ENCODE measurements around the gene RBCK1. TPM values are rescaled to one million over a fixed set of nuclear protein-coding genes. Genes with fewer than 3 reads are reported as not detected.
A peak's percentile ranks its signal among the peaks of the same experiment; 100 is the strongest.

RBCK1 gene
- total and polyA plus RNA-seq, 9 of the 15 experiments (the other 6 are each of a cell fraction or from before 2014, with no cell fraction given) = 5.9 to 59.3 (median 26.5) TPM

DNA sequence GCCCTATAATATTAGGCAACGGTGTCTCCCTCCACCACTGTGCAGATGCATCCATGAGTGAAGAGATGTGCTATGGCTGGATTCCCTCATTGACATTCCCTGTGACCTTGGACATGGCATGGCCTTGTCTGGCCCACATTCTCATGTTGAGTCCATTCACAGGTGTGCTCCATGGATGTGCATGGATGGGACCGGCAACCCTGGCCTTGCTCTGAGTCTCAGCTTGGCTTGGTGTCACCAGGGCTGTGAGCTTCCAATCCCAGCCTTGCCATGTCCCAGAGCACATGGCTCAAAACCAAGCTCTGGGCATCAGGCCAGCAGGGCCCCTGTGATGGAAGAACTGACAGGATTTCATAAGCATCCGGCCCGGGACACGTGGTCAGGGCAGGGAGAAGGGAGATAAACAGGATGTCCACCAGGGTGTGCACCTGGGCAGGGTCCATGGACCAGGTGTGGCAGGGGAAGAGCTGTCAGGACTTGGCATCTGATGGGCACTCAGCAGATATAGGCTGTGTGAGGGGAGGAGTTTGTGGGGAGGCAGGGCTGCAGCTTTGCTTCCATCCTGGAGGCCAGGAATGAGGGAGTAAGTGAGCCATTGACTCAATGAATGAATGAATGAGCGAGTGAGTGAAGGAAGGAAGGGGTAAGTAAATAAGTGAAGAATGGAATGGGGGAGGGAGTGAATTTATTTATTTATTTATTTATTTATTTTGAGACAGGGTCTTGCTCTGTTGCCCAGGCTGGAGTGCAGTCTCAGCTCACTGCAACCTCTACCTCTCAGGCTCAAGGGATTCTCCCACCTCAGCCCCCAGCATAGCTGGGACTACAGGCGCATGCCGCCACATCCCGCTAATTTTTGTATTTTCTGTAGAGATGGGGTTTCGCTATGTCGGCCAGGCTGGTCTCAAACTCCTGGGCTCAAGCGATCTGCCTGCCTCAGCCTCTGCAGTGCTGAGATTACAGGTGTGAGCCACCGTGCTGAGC lies 45.5 kb upstream of the RBCK1 start (continued):
- TF ChIP-seq, protein P1, sequence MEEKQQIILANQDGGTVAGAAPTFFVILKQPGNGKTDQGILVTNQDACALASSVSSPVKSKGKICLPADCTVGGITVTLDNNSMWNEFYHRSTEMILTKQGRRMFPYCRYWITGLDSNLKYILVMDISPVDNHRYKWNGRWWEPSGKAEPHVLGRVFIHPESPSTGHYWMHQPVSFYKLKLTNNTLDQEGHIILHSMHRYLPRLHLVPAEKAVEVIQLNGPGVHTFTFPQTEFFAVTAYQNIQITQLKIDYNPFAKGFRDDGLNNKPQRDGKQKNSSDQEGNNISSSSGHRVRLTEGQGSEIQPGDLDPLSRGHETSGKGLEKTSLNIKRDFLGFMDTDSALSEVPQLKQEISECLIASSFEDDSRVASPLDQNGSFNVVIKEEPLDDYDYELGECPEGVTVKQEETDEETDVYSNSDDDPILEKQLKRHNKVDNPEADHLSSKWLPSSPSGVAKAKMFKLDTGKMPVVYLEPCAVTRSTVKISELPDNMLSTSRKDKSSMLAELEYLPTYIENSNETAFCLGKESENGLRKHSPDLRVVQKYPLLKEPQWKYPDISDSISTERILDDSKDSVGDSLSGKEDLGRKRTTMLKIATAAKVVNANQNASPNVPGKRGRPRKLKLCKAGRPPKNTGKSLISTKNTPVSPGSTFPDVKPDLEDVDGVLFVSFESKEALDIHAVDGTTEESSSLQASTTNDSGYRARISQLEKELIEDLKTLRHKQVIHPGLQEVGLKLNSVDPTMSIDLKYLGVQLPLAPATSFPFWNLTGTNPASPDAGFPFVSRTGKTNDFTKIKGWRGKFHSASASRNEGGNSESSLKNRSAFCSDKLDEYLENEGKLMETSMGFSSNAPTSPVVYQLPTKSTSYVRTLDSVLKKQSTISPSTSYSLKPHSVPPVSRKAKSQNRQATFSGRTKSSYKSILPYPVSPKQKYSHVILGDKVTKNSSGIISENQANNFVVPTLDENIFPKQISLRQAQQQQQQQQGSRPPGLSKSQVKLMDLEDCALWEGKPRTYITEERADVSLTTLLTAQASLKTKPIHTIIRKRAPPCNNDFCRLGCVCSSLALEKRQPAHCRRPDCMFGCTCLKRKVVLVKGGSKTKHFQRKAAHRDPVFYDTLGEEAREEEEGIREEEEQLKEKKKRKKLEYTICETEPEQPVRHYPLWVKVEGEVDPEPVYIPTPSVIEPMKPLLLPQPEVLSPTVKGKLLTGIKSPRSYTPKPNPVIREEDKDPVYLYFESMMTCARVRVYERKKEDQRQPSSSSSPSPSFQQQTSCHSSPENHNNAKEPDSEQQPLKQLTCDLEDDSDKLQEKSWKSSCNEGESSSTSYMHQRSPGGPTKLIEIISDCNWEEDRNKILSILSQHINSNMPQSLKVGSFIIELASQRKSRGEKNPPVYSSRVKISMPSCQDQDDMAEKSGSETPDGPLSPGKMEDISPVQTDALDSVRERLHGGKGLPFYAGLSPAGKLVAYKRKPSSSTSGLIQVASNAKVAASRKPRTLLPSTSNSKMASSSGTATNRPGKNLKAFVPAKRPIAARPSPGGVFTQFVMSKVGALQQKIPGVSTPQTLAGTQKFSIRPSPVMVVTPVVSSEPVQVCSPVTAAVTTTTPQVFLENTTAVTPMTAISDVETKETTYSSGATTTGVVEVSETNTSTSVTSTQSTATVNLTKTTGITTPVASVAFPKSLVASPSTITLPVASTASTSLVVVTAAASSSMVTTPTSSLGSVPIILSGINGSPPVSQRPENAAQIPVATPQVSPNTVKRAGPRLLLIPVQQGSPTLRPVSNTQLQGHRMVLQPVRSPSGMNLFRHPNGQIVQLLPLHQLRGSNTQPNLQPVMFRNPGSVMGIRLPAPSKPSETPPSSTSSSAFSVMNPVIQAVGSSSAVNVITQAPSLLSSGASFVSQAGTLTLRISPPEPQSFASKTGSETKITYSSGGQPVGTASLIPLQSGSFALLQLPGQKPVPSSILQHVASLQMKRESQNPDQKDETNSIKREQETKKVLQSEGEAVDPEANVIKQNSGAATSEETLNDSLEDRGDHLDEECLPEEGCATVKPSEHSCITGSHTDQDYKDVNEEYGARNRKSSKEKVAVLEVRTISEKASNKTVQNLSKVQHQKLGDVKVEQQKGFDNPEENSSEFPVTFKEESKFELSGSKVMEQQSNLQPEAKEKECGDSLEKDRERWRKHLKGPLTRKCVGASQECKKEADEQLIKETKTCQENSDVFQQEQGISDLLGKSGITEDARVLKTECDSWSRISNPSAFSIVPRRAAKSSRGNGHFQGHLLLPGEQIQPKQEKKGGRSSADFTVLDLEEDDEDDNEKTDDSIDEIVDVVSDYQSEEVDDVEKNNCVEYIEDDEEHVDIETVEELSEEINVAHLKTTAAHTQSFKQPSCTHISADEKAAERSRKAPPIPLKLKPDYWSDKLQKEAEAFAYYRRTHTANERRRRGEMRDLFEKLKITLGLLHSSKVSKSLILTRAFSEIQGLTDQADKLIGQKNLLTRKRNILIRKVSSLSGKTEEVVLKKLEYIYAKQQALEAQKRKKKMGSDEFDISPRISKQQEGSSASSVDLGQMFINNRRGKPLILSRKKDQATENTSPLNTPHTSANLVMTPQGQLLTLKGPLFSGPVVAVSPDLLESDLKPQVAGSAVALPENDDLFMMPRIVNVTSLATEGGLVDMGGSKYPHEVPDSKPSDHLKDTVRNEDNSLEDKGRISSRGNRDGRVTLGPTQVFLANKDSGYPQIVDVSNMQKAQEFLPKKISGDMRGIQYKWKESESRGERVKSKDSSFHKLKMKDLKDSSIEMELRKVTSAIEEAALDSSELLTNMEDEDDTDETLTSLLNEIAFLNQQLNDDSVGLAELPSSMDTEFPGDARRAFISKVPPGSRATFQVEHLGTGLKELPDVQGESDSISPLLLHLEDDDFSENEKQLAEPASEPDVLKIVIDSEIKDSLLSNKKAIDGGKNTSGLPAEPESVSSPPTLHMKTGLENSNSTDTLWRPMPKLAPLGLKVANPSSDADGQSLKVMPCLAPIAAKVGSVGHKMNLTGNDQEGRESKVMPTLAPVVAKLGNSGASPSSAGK (IDR thresholded peaks at IDR 0.05) = peak; percentile 95
- TF ChIP-seq PHTF2 (CRISPR knock-in tag; IDR thresholded peaks at IDR 0.05) (no peak), GABPB1 (CRISPR knock-in tag; IDR thresholded peaks at IDR 0.05) (peak; percentile 49; the same call in 1 of the 2 replicates), HDAC3 (IDR thresholded peaks at IDR 0.05; ENCODE audit: borderline replicate concordance, partially characterized antibody) (no peak)
- TF ChIP-seq, protein P2, sequence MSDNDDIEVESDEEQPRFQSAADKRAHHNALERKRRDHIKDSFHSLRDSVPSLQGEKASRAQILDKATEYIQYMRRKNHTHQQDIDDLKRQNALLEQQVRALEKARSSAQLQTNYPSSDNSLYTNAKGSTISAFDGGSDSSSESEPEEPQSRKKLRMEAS (CRISPR knock-in tag; IDR thresholded peaks at IDR 0.05) = peak; percentile 91
- TF ChIP-seq, protein P3, sequence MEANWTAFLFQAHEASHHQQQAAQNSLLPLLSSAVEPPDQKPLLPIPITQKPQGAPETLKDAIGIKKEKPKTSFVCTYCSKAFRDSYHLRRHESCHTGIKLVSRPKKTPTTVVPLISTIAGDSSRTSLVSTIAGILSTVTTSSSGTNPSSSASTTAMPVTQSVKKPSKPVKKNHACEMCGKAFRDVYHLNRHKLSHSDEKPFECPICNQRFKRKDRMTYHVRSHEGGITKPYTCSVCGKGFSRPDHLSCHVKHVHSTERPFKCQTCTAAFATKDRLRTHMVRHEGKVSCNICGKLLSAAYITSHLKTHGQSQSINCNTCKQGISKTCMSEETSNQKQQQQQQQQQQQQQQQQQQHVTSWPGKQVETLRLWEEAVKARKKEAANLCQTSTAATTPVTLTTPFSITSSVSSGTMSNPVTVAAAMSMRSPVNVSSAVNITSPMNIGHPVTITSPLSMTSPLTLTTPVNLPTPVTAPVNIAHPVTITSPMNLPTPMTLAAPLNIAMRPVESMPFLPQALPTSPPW (CRISPR knock-in tag; IDR thresholded peaks at IDR 0.05) = peak; percentile 26
- TF ChIP-seq, protein P4, sequence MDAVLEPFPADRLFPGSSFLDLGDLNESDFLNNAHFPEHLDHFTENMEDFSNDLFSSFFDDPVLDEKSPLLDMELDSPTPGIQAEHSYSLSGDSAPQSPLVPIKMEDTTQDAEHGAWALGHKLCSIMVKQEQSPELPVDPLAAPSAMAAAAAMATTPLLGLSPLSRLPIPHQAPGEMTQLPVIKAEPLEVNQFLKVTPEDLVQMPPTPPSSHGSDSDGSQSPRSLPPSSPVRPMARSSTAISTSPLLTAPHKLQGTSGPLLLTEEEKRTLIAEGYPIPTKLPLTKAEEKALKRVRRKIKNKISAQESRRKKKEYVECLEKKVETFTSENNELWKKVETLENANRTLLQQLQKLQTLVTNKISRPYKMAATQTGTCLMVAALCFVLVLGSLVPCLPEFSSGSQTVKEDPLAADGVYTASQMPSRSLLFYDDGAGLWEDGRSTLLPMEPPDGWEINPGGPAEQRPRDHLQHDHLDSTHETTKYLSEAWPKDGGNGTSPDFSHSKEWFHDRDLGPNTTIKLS (IDR thresholded peaks at IDR 0.05; ENCODE audit: borderline replicate concordance, low read depth) = peak; percentile 52; the same call in 1 of the 2 replicates
- TF ChIP-seq, protein P5, sequence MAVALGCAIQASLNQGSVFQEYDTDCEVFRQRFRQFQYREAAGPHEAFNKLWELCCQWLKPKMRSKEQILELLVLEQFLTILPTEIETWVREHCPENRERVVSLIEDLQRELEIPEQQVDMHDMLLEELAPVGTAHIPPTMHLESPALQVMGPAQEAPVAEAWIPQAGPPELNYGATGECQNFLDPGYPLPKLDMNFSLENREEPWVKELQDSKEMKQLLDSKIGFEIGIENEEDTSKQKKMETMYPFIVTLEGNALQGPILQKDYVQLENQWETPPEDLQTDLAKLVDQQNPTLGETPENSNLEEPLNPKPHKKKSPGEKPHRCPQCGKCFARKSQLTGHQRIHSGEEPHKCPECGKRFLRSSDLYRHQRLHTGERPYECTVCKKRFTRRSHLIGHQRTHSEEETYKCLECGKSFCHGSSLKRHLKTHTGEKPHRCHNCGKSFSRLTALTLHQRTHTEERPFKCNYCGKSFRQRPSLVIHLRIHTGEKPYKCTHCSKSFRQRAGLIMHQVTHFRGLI (CRISPR knock-in tag; IDR thresholded peaks at IDR 0.05) = 0 out of 2 replicates have a peak, but pooled peaks have one; percentile 27
